ENCODE data around the gene RPL36AL. TPM values are rescaled to one million over a fixed set of nuclear protein-coding genes. Genes with fewer than 3 reads are reported as not detected.
A peak's percentile ranks its signal among the peaks of the same experiment; 100 is the strongest.

The RPL36AL gene
- total RNA-seq, 1 donor from 2014 or later: 147 TPM

DNA sequence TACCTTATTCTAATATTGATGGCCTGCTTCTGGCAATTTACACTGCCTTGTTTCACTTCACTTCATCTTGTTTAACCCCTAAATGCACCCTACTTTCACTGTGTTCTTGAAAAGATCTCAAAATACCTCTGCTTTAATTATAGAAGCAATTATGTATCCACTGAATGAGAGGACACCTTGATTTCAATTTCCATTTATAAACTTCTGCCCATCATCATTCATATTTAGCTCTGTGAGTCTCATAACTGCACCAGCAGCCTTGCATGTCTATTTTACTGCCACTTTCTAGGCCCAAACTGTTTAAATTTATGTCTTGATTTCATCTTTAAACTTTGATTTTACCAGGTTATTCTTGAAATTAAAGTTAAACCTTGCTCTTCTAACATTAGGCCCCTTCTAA lies 21.7 kb upstream of the RPL36AL start:
- Mint-ChIP-seq H3K27me3 (ENCODE audit: low read depth) (no peaks in the 10 kb centered on the region), H3K36me3 (ENCODE audit: low read depth) (peaks cover 15% of the 10 kb centered on the region), H3K9me3 (no peaks in the 10 kb centered on the region), H3K4me3 (no peak overlapping the region), H3K27ac (ENCODE audit: unreplicated experiment) (no peak overlapping the region), H3K4me1 (peaks cover 16% of the 10 kb centered on the region)
- no peak for DNase-seq (ENCODE audit: low read depth, low spot score)
- TF ChIP-seq, protein P1, sequence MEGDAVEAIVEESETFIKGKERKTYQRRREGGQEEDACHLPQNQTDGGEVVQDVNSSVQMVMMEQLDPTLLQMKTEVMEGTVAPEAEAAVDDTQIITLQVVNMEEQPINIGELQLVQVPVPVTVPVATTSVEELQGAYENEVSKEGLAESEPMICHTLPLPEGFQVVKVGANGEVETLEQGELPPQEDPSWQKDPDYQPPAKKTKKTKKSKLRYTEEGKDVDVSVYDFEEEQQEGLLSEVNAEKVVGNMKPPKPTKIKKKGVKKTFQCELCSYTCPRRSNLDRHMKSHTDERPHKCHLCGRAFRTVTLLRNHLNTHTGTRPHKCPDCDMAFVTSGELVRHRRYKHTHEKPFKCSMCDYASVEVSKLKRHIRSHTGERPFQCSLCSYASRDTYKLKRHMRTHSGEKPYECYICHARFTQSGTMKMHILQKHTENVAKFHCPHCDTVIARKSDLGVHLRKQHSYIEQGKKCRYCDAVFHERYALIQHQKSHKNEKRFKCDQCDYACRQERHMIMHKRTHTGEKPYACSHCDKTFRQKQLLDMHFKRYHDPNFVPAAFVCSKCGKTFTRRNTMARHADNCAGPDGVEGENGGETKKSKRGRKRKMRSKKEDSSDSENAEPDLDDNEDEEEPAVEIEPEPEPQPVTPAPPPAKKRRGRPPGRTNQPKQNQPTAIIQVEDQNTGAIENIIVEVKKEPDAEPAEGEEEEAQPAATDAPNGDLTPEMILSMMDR (conservative IDR thresholded peaks at IDR 0.05): no peak

DNA sequence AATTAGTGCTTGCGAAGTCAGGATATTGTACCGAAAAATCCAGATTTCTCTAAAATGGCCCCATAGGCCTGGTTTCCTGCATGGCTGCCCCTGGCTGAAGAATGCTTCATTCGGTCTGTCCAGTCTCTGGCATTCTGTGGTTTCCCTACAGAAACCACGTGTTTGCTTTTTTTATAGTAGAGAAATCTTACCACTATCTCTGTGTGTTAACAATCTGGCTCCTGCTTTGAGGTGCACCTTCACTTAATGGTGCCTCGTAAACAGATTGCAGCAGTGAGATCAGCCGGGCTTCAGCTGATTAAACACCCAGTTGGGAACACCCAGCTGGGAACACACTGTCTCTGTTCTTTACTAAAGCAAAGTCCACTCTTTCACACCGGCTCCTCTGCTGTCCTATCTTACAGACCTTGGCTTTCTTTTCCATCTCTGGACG lies 21.3 kb upstream of the RPL36AL start:
- no peak overlapping the region for H3K27ac Mint-ChIP-seq (ENCODE audit: unreplicated experiment)

DNA sequence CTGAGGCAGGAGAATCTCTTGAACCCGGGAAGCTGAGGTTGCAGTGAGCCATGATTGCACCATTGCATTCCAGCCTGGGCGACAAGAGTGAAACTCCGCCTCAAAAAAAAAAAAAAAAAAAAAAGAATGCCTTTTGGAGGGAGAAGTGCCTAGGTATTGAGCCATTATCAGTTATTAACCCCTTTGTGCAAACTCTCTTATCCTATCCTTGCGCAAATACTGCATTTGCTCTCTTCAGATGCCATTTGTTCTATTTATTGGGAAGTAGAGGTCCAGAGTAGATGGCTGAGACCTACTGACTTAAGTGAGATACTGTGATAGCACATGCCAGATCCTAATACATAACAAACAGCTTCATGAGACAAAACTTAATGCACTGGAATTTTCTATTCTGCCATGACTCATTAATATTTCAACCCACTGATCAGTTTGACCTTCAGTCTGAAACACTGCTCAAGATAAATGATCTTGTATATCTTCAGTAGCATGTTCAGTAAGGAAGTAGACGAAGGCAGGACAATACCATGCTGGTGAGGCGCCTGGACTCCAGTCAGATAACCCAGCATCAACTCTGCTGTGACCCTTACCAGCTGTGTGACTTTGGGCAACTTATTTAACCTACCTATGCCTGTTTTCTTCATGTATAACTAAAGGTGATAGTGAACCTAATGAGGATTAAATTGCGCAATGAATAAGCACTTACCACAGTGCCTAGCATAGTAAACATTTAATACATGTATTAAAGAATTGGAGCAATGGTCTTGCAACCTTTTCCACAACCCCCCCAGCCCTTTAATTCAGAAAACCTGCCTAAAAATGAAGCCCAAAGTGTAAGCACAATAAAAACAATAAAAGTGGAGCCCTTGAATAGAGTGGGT lies 20.4 kb upstream of the RPL36AL start:
- no peaks in the 10 kb centered on the region for H3K27me3 Mint-ChIP-seq (ENCODE audit: low read depth)
- DNase-seq (ENCODE audit: low read depth, low spot score): no peak
- peaks cover 23% of the 10 kb centered on the region for H3K4me1 Mint-ChIP-seq
- TF ChIP-seq, protein P1 (conservative IDR thresholded peaks at IDR 0.05): no peak
- peaks cover 15% of the 10 kb centered on the region for H3K36me3 Mint-ChIP-seq (ENCODE audit: low read depth)
- no peak overlapping the region for H3K27ac Mint-ChIP-seq (ENCODE audit: unreplicated experiment)
- peak overlapping the region; percentile 13 for H3K4me3 Mint-ChIP-seq
- no peaks in the 10 kb centered on the region for H3K9me3 Mint-ChIP-seq

More for the DNA sequence above, 21.3 kb upstream of the RPL36AL start:
- H3K27me3 Mint-ChIP-seq (ENCODE audit: low read depth): no peaks in the 10 kb centered on the region
- H3K36me3 Mint-ChIP-seq (ENCODE audit: low read depth): peaks cover 15% of the 10 kb centered on the region
- peaks cover 20% of the 10 kb centered on the region for H3K4me1 Mint-ChIP-seq
- DNase-seq (ENCODE audit: low read depth, low spot score): no peak
- no peak overlapping the region for H3K4me3 Mint-ChIP-seq
- H3K9me3 Mint-ChIP-seq: no peaks in the 10 kb centered on the region
- TF ChIP-seq, protein P1 (conservative IDR thresholded peaks at IDR 0.05): no peak

DNA sequence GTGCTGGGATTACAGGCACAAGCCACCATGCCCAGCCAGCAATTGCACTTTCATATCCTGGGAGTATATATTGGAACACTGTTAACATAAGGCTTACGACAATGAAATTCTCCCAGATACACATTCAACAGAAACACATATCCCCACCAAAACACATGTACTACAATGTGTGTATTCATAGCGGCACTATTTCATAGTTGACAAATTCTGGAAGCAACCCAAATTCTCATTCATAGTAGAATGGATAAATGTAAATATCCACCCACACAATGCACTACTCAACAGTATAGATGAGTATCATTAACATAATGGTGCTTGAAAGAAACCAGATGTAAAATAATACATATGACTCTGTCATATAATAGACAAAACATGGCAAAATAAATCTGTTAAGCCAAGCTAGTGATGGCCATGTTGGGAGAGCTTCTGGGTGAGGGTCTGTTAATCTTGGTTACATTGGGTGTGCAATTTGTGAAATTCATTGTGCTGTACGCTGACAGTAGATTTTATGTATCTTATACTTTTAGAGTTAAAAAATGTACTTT lies 17.2 kb upstream of the RPL36AL start:
- peaks cover 28% of the 10 kb centered on the region for H3K4me1 Mint-ChIP-seq
- H3K9me3 Mint-ChIP-seq: no peaks in the 10 kb centered on the region
- H3K36me3 Mint-ChIP-seq (ENCODE audit: low read depth): peaks cover 18% of the 10 kb centered on the region
- H3K27ac Mint-ChIP-seq (ENCODE audit: unreplicated experiment): no peak overlapping the region
- DNase-seq (ENCODE audit: low read depth, low spot score): no peak
- TF ChIP-seq, protein P1 (conservative IDR thresholded peaks at IDR 0.05): no peak
- no peaks in the 10 kb centered on the region for H3K27me3 Mint-ChIP-seq (ENCODE audit: low read depth)
- peak overlapping the region; percentile 73 for H3K4me3 Mint-ChIP-seq

DNA sequence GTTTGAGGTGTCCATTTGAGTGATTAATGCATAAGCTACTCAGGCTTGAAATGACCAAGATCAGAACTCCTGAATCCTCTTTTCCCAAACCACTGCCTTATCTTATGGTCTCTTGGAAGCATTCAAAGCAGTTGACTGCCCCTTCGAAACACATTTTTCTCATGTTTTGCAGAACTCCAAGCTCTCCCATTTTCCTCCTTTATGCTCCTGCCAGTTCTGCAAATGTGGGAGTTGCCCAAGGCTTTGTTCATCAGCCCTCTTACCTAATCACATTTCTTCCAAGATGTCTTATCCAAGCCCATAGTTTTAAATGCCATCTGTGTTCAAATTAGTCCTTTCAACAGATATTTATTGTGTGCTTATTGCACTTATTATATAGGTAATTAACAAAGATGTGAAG lies 16.4 kb upstream of the RPL36AL start:
- DNase-seq (ENCODE audit: low read depth, low spot score): no peak
- H3K36me3 Mint-ChIP-seq (ENCODE audit: low read depth): peaks cover 18% of the 10 kb centered on the region
- TF ChIP-seq, protein P1 (conservative IDR thresholded peaks at IDR 0.05): no peak
- H3K27ac Mint-ChIP-seq (ENCODE audit: unreplicated experiment): no peak overlapping the region
- no peaks in the 10 kb centered on the region for H3K9me3 Mint-ChIP-seq
- peaks cover 29% of the 10 kb centered on the region for H3K4me1 Mint-ChIP-seq
- no peaks in the 10 kb centered on the region for H3K27me3 Mint-ChIP-seq (ENCODE audit: low read depth)
- H3K4me3 Mint-ChIP-seq: peak overlapping the region; percentile 73
